RWPE2 (cell line): Measurements from ENCODE around the gene NEIL3.

Experiments
- ATAC-seq: fragments of 200-7000 bp; cut with Tn5 transposase; 3 replicates; pipeline ENCODE4 v1.9.1; 2021; ENCODE audit warnings: low read depth
- DNase-seq: peaks from one replicate; pipeline ENCODE4 v3.0.0-alpha.2; 2020; ENCODE audit warnings: low spot score
- H3K27ac ChIP-seq: fragments of 450-650 bp; 2 replicates; pipeline ENCODE4 v1.5.1; 2017; ENCODE audit warnings: mild to moderate bottlenecking; ENCODE audit not compliant: poor library complexity, severe bottlenecking
- H3K27me3 ChIP-seq: fragments of 250-450 bp; sonication (Bioruptor Pico); 2 replicates; pipeline ENCODE4 v1.5.1; 2021; ENCODE audit warnings: mild to moderate bottlenecking, moderate library complexity; ENCODE audit not compliant: insufficient read depth, poor library complexity, severe bottlenecking
- H3K36me3 ChIP-seq: fragments of 250-450 bp; sonication (Bioruptor Pico); 2 replicates; pipeline ENCODE4 v1.5.1; 2020; ENCODE audit warnings: low read depth, mild to moderate bottlenecking, moderate library complexity
- H3K4me1 ChIP-seq: fragments of 250-450 bp; sonication (Bioruptor Pico); 2 replicates; pipeline ENCODE4 v1.5.1; 2021; ENCODE audit warnings: mild to moderate bottlenecking, moderate library complexity; ENCODE audit not compliant: insufficient read depth, poor library complexity, severe bottlenecking
- H3K4me3 ChIP-seq: fragments of 250-450 bp; sonication (Bioruptor Pico); 2 replicates; pipeline ENCODE4 v1.5.1; 2021; ENCODE audit warnings: mild to moderate bottlenecking, moderate library complexity; ENCODE audit not compliant: severe bottlenecking
- H3K9me3 ChIP-seq: fragments of 250-450 bp; sonication (Bioruptor Pico); 2 replicates; pipeline ENCODE4 v1.5.1; 2021; ENCODE audit warnings: mild to moderate bottlenecking, moderate library complexity; ENCODE audit not compliant: severe bottlenecking
- CTCF ChIP-seq: fragments of 450-650 bp; IDR thresholded peaks from one replicate; pipeline ENCODE4 v1.5.1; 2017; ENCODE audit warnings: mild to moderate bottlenecking, moderate library complexity; ENCODE audit not compliant: poor library complexity, severe bottlenecking

NEIL3 gene

DNA sequence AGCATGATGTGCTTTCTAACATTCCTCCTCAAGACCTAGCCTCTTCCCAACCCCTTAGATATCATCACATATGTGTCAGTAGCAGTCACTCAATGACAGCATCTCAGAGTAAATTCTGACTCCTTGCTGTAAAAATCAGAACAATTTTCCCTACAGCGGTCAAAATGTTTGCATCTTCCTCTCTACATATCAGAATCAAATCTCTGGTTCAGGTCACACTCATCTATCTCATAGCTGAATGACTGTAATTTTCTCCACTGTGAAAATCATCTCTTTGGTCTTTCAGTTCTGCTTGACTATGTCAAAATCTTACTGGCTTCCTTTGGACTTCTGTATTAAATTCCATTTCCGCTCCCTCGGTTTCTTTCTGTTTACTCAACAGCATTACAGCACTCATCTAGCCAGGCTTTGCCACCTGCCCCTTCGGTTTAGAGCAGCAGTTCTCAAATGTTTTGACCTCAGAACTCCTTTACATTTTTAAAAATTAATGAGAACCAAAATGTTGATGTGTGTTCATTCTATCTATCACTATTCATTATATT, 75.3 kb downstream of the NEIL3 start:
- Histone ChIP-seq H3K27ac (no peak overlapping the region), H3K9me3 (no peaks in the 10 kb centered on the region), H3K4me3 (no peak overlapping the region), H3K36me3 (no peaks in the 10 kb centered on the region), H3K27me3 (no peaks in the 10 kb centered on the region), H3K4me1 (no peaks in the 10 kb centered on the region)
- no peak for TF ChIP-seq CTCF
- DNase-seq: no peak
- no peak for ATAC-seq

DNA sequence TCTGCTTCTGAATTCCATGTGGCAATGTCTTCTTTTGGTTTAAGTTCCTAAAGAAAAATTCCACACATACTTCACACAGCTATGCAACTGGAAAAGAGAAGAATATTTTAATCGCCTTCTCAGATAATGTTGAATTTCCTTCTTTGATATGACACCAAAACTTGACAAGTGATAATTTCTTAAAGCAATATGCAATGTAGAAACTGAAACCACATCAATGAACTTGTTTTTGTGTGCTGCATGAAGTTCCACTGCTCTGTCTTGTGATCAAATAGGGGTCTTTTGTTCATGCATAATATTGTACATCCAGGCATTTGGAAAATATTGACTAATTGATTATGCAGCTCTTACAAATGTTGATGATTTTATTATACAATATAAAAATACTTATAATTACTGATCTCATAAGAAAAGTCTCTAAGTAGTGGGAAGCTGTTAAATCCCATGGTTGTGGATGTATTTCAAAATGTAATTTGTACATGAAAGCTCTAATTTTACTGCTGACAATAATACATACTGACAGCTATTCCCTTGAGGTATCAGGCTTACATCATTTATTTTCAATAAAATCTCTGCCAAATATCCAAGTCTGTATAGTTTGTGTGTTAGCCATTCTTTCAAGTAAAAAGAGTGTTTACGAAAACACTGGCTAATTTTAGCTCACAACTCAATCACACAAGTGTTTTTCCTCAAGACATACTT, 76.1 kb downstream of the NEIL3 start:
- no peaks in the 10 kb centered on the region for H3K9me3 ChIP-seq

GRCh38 chr4:177386278-177386815, 76.7 kb downstream of the NEIL3 start:
- H3K27me3 ChIP-seq: no peaks in the 10 kb centered on the region
- H3K27ac ChIP-seq: no peak overlapping the region
- H3K4me3 ChIP-seq: no peak overlapping the region
- no peaks in the 10 kb centered on the region for H3K9me3 ChIP-seq
- H3K4me1 ChIP-seq: no peaks in the 10 kb centered on the region
- DNase-seq (no peak), ATAC-seq (no peak)
- no peaks in the 10 kb centered on the region for H3K36me3 ChIP-seq
- no peak for TF ChIP-seq CTCF

More for the DNA sequence above, 76.1 kb downstream of the NEIL3 start:
- Histone ChIP-seq H3K4me1 (no peaks in the 10 kb centered on the region), H3K36me3 (no peaks in the 10 kb centered on the region), H3K27ac (no peak overlapping the region), H3K4me3 (no peak overlapping the region), H3K27me3 (no peaks in the 10 kb centered on the region)
- no peak for TF ChIP-seq CTCF
- DNase-seq (no peak), ATAC-seq (no peak)

GRCh38 chr4:177391287-177391686, 81.6 kb downstream of the NEIL3 start:
- H3K4me1 ChIP-seq: no peaks in the 10 kb centered on the region
- ATAC-seq (no peak), DNase-seq (no peak)
- no peak for TF ChIP-seq CTCF
- H3K27ac ChIP-seq: no peak overlapping the region
- H3K4me3 ChIP-seq: no peak overlapping the region
- no peaks in the 10 kb centered on the region for H3K36me3 ChIP-seq
- no peaks in the 10 kb centered on the region for H3K27me3 ChIP-seq
- H3K9me3 ChIP-seq: no peaks in the 10 kb centered on the region

- Histone ChIP-seq H3K9me3 (no peaks in the 10 kb centered on the region), H3K36me3 (no peaks in the 10 kb centered on the region), H3K27me3 (no peaks in the 10 kb centered on the region), H3K27ac (no peak overlapping the region), H3K4me3 (no peak overlapping the region), H3K4me1 (no peaks in the 10 kb centered on the region)
- DNase-seq: no peak
- no peak for ATAC-seq
- TF ChIP-seq CTCF: no peak
Measured at GRCh38 chr4:177391953-177392352, 82.3 kb downstream of the NEIL3 start.
